ENCODE data around the gene SYNGR3.

Gene SYNGR3

DNA sequence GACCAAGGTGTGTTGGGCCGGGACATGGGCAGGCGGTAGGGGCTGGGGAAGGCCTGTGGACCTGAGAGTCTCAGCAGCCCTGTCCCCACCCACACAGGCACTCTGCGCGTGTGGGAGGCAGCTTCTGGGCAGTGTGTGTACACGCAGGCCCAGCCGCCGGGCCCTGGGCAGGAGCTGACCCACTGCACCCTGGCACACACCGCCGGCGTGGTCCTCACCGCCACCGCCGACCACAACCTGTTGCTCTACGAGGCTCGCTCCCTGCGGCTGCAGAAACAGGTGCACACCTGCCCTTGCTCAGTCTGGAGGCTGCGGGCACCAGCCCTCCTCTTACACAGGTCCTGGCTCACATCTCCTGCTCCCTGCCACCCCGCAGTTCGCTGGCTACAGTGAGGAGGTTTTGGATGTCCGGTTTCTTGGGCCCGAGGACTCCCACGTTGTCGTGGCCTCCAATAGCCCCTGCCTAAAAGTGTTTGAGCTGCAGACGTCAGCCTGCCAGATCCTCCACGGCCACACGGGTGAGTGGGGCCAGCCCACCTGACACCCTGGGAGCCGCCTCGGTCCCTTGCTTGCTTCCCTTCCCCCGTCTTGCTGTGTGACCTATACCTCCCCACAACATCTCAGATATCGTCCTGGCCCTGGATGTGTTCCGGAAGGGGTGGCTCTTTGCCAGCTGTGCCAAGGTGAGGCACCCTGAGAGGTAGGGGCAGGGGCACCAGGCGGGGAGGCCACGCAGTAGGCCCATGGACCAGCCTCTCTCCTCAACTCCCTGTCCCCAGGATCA is 14.1 kb upstream of the SYNGR3 start:
- Histone ChIP-seq H3K4me3 (ENCODE audit: low read length) (no peak overlapping the region), H3K36me3 (replicated peaks; ENCODE audit: low read depth, low read length) (peaks cover 21% of the 10 kb centered on the region), H3K9ac (ENCODE audit: low read length) (no peak overlapping the region), H2AFZ (ENCODE audit: low read depth, low read length) (no peak overlapping the region), H3K4me2 (ENCODE audit: low read length) (no peak overlapping the region), H3K79me2 (ENCODE audit: low read length) (peaks cover 34% of the 10 kb centered on the region), H3K27me3 (ENCODE audit: low read depth, low read length) (no peaks in the 10 kb centered on the region), H3K27ac (ENCODE audit: low read length) (no peak overlapping the region), H4K20me1 (ENCODE audit: insufficient read depth, low read length) (no peaks in the 10 kb centered on the region), H3K9me3 (ENCODE audit: insufficient read depth, low read length) (no peaks in the 10 kb centered on the region), H3K4me1 (ENCODE audit: low read length) (peaks cover 11% of the 10 kb centered on the region)
- TF ChIP-seq EZH2phosphoT487 (IDR thresholded peaks at IDR 0.05; ENCODE audit: low read depth) (no peak), CTCF (IDR thresholded peaks at IDR 0.05; ENCODE audit: low read depth, low read length) (no peak)

DNA sequence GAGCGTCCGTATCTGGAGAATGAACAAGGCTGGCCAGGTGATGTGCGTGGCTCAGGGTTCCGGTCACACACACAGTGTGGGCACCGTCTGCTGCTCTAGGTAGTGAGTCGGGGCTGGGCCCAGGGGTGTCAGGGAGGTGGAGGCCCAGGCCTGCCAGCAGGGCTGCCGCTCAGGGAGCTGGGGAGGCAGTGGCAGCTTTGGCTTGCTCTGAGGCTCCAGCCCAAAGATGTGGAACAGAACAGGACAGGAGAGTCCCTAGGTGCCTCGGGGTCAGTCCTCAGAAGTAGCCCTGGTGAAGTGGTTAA is 13.6 kb upstream of the SYNGR3 start:
- no peaks in the 10 kb centered on the region for H3K27me3 ChIP-seq (ENCODE audit: low read depth, low read length)
- H3K4me1 ChIP-seq (ENCODE audit: low read length), result peaks cover 6% of the 10 kb centered on the region
- no peak overlapping the region for H2AFZ ChIP-seq (ENCODE audit: low read depth, low read length)
- no peak overlapping the region for H3K4me3 ChIP-seq (ENCODE audit: low read length)
- no peak for TF ChIP-seq EZH2phosphoT487 (IDR thresholded peaks at IDR 0.05; ENCODE audit: low read depth)
- TF ChIP-seq CTCF (IDR thresholded peaks at IDR 0.05; ENCODE audit: low read depth, low read length), result no peak
- H4K20me1 ChIP-seq (ENCODE audit: insufficient read depth, low read length), result no peaks in the 10 kb centered on the region
- H3K9me3 ChIP-seq (ENCODE audit: insufficient read depth, low read length), result no peaks in the 10 kb centered on the region
- H3K4me2 ChIP-seq (ENCODE audit: low read length), result no peak overlapping the region
- peaks cover 29% of the 10 kb centered on the region for H3K79me2 ChIP-seq (ENCODE audit: low read length)
- peaks cover 21% of the 10 kb centered on the region for H3K36me3 ChIP-seq (replicated peaks; ENCODE audit: low read depth, low read length)
- H3K9ac ChIP-seq (ENCODE audit: low read length), result no peak overlapping the region
- H3K27ac ChIP-seq (ENCODE audit: low read length), result no peak overlapping the region

DNA sequence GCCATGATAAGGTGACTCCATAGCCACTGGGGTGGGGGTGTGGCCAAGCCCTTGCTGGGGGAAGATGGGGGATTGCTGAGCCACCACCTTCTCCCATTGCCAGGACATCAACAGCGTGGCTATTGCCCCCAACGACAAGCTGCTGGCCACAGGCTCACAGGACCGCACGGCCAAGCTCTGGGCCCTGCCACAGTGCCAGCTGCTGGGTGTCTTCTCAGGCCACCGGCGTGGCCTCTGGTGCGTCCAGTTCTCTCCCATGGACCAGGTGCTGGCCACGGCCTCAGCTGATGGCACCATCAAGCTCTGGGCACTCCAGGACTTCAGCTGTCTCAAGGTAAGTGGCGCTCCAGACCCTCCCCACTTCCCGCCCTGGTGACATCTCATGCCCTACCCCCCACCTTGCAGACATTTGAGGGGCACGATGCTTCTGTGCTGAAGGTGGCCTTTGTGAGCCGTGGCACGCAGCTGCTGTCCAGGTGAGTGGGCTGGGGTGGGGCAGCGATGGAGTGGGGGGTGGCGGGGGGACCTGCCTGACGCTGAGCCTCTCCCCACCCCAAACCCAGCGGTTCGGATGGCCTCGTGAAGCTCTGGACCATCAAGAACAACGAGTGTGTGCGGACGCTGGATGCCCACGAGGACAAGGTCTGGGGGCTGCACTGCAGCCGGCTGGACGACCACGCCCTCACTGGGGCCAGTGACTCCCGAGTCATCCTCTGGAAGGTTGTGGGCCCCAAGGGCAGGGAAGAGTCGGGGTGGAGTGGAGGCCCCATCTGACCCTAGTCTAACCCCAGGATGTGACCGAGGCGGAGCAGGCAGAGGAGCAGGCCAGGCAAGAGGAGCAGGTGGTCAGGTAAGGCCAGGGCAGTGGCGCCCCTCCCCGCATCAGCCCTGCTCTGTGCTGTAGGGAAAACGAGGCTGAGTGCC is 12.6 kb upstream of the SYNGR3 start:
- TF ChIP-seq CTCF (IDR thresholded peaks at IDR 0.05; ENCODE audit: low read depth, low read length), result no peak
- no peak for TF ChIP-seq EZH2phosphoT487 (IDR thresholded peaks at IDR 0.05; ENCODE audit: low read depth)
- Histone ChIP-seq H3K27ac (ENCODE audit: low read length) (no peak overlapping the region), H3K4me1 (ENCODE audit: low read length) (peaks cover 6% of the 10 kb centered on the region), H4K20me1 (ENCODE audit: insufficient read depth, low read length) (no peaks in the 10 kb centered on the region), H3K9ac (ENCODE audit: low read length) (no peak overlapping the region), H3K4me3 (ENCODE audit: low read length) (no peak overlapping the region), H3K36me3 (replicated peaks; ENCODE audit: low read depth, low read length) (peaks cover 21% of the 10 kb centered on the region), H3K27me3 (ENCODE audit: low read depth, low read length) (no peaks in the 10 kb centered on the region), H3K79me2 (ENCODE audit: low read length) (peaks cover 21% of the 10 kb centered on the region), H2AFZ (ENCODE audit: low read depth, low read length) (no peak overlapping the region), H3K9me3 (ENCODE audit: insufficient read depth, low read length) (no peaks in the 10 kb centered on the region), H3K4me2 (ENCODE audit: low read length) (no peak overlapping the region)

DNA sequence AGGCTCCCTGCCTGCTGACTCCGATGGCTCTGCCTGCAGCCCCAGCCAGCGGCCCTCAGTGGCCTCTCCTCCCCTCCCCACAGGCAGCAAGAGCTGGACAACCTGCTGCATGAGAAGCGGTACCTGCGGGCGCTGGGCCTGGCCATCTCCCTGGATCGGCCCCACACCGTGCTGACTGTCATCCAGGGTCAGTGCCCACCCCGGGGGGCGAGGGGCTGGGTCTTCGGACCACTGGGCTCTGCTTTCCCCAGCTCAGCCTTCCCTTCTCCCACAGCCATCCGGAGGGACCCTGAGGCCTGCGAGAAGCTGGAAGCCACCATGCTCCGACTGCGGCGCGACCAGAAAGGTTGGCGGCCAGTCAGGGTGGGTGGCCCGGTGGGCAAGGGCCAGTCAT is 11.9 kb upstream of the SYNGR3 start:
- no peak for TF ChIP-seq EZH2phosphoT487 (IDR thresholded peaks at IDR 0.05; ENCODE audit: low read depth)
- no peak for TF ChIP-seq CTCF (IDR thresholded peaks at IDR 0.05; ENCODE audit: low read depth, low read length)

More for the DNA sequence above, 11.9 kb upstream of the SYNGR3 start:
- Histone ChIP-seq H4K20me1 (ENCODE audit: insufficient read depth, low read length) (no peaks in the 10 kb centered on the region), H3K27ac (ENCODE audit: low read length) (no peak overlapping the region), H2AFZ (ENCODE audit: low read depth, low read length) (no peak overlapping the region), H3K9ac (ENCODE audit: low read length) (no peak overlapping the region), H3K4me3 (ENCODE audit: low read length) (no peak overlapping the region), H3K36me3 (replicated peaks; ENCODE audit: low read depth, low read length) (peaks cover 21% of the 10 kb centered on the region), H3K4me1 (ENCODE audit: low read length) (peaks cover 4% of the 10 kb centered on the region), H3K4me2 (ENCODE audit: low read length) (no peak overlapping the region), H3K27me3 (ENCODE audit: low read depth, low read length) (no peaks in the 10 kb centered on the region), H3K79me2 (ENCODE audit: low read length) (peaks cover 14% of the 10 kb centered on the region), H3K9me3 (ENCODE audit: insufficient read depth, low read length) (no peaks in the 10 kb centered on the region)
